HFF-Myc (cell line): ENCODE data around the gene TMEM19.

Experiments
- DNase-seq: peaks from one replicate; pipeline ENCODE4 v3.0.0-alpha.2; 2011; ENCODE audit warnings: low read depth; ENCODE audit errors: extremely low read depth
- H3K4me3 ChIP-seq: replicated peaks from 2 replicates; pipeline ENCODE4 v1.5.1; 2011; ENCODE audit warnings: low read depth, mild to moderate bottlenecking, control low read depth, low read length
- CTCF ChIP-seq: IDR thresholded peaks from 2 replicates; pipeline ENCODE4 v1.5.1; 2012; ENCODE audit warnings: mild to moderate bottlenecking, low read depth, low read length, control low read depth; ENCODE audit errors: missing control alignments

Gene TMEM19

DNA sequence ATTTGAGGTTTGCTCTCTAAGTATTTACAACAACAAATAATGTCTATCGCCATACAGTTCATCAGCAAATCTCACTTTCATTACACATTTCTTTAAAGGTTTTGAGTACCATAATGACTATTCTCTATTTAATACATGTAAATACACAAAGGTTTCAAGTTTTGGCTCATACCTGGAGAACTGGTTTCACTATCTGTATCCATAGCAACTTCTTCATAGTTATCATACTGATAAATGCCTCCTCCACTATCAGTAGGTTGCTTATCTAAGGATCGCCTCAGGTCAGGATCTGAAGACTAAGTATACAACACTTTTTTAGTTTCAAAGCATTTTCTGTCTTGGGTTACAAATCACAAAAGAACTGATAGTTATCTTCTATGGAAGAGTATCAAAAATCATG, 43.6 kb upstream of the TMEM19 start:
- H3K4me3 ChIP-seq: no peak overlapping the region
- DNase-seq: no peak
- TF ChIP-seq CTCF: no peak

- DNase-seq: no peak
- no peak overlapping the region for H3K4me3 ChIP-seq
- no peak for TF ChIP-seq CTCF
Measured at GRCh38 chr12:71645268-71645667, 40.6 kb upstream of the TMEM19 start.

GRCh38 chr12:71646512-71646911, 39.4 kb upstream of the TMEM19 start:
- no peak for TF ChIP-seq CTCF
- no peak for DNase-seq
- H3K4me3 ChIP-seq: no peak overlapping the region

DNA sequence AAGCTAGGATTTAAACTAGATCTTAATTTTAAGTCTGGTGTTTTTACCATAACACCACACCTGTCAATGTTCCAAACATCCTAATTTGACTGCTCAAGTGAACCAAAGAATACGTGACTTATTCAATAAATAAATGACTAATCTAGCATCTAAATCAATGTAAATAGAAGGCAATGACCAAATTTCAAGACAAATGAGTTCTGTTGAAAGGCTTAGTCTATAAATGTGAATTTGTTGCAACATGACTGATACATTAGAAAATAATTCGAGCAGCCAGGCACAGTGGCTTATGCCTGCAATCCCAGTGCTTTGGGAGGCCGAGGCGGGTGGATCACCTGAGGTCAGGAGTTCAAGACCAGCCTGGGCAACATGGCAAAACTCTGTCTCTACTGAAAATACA, 37.3 kb upstream of the TMEM19 start:
- no peak overlapping the region for H3K4me3 ChIP-seq
- no peak for DNase-seq
- no peak for TF ChIP-seq CTCF

DNA sequence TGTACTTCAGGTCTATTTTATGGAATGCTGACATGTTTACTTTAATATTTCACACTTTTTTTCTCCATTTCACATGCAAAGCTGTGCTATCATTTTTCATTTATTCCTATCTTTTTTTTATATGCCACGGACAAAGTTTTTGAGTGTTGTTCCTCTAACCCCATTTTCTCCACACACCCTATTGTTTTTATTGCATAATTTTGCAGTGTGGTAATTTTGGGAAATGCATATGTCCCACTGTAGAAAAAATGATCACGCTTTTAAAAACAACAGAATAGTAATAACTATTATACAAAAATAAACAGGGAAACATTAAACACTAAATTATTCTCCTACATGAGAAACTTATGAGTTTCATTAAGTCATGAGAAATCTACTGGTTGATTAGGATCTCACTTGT, 36.5 kb upstream of the TMEM19 start:
- no peak for DNase-seq
- no peak overlapping the region for H3K4me3 ChIP-seq
- no peak for TF ChIP-seq CTCF

GRCh38 chr12:71652656-71653055, 33.2 kb upstream of the TMEM19 start:
- no peak for TF ChIP-seq CTCF
- H3K4me3 ChIP-seq: no peak overlapping the region
- no peak for DNase-seq

- DNase-seq: no peak
- H3K4me3 ChIP-seq: no peak overlapping the region
- no peak for TF ChIP-seq CTCF
Measured at GRCh38 chr12:71653137-71653536, 32.7 kb upstream of the TMEM19 start.
